Bronchial epithelial cell (primary cell): ENCODE results near the gene EFNB3. TPM values are rescaled to one million over a fixed set of nuclear protein-coding genes. Genes with fewer than 3 reads are reported as not detected.

Experiments
- DNase-seq: peaks from one replicate; pipeline ENCODE4 v3.0.0-alpha.2; 2010; ENCODE audit warnings: low read depth
- FAIRE-seq: peaks from 2 replicates; lab custom pipeline; 2011; peaks lifted over from hg19 to GRCh38; lab: Jason Lieb, UNC
- H3K27me3 ChIP-seq: 2 replicates; pipeline ENCODE4 v1.5.1; 2011; ENCODE audit warnings: low read length; ENCODE audit not compliant: control insufficient read depth, insufficient read depth
- H3K36me3 ChIP-seq: 2 replicates; pipeline ENCODE4 v1.5.1; 2011; ENCODE audit warnings: low read length; ENCODE audit not compliant: control insufficient read depth, insufficient read depth
- H3K4me3 ChIP-seq: 2 replicates; pipeline ENCODE4 v1.5.1; 2011; ENCODE audit warnings: mild to moderate bottlenecking, low read depth, low read length, control low read depth
- total RNA-seq: library from RNA; depleted of rRNA; stranded (reverse); fragments of >200 nt; gene quantifications from 2 replicates; pipeline ENCODE4 v1.2.1, GENCODE V29; 2014
- TF ChIP-seq, protein P1 (sequence below): IDR thresholded peaks from 2 replicates; pipeline ENCODE4 v1.5.1; 2011; ENCODE audit warnings: mild to moderate bottlenecking, moderate library complexity, low read length, control low read depth, inconsistent platforms; ENCODE audit not compliant: insufficient read depth, severe bottlenecking

The EFNB3 gene, protein sequence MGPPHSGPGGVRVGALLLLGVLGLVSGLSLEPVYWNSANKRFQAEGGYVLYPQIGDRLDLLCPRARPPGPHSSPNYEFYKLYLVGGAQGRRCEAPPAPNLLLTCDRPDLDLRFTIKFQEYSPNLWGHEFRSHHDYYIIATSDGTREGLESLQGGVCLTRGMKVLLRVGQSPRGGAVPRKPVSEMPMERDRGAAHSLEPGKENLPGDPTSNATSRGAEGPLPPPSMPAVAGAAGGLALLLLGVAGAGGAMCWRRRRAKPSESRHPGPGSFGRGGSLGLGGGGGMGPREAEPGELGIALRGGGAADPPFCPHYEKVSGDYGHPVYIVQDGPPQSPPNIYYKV
- under 0.01 TPM in 2 replicates for total RNA-seq

DNA sequence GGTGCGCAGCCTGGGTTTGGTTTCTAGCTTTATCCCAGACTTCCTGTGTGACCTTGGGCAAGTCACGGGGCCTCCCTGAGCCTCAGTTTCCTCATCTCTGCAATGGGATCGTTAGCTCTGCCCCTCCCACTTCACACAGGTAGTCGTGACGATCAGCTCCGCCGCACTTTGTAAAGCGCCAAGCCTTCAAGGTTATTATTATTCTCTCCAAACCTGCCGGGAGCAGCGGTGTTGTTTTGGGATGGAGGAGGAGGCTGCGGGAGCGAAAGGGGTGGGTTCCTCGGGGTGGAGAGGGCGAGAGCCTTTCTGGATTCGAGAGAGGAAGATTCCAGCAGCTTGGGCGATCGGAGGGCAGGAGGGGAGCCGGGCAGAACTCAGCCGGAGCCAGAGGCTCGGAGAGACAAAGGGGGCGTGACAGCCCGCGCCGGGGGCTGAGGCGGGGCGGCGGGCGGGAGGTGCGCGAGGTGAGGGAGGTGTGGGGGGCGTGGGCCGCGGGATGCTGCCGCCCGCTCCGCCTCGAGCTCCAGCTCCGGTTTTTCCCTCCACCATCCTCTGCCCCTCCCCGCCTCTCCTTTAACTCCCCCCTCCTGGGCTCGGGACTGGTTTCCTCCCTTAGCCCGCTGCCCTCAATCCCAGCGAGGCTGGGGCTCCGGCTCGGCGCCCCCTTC lies at the start of gene EFNB3:
TSS of gene EFNB3 (plus strand) at position 602 of the 668 bp plus-strand sequence. CDS start 397 bp downstream, outside the sequence.
- Histone ChIP-seq H3K36me3 (peaks cover 7% of the 10 kb centered on the region), H3K27me3 (peaks cover 16% of the 10 kb centered on the region), H3K4me3 (peak within 1 kb of the TSS; percentile 26)
- TF ChIP-seq, protein P1, sequence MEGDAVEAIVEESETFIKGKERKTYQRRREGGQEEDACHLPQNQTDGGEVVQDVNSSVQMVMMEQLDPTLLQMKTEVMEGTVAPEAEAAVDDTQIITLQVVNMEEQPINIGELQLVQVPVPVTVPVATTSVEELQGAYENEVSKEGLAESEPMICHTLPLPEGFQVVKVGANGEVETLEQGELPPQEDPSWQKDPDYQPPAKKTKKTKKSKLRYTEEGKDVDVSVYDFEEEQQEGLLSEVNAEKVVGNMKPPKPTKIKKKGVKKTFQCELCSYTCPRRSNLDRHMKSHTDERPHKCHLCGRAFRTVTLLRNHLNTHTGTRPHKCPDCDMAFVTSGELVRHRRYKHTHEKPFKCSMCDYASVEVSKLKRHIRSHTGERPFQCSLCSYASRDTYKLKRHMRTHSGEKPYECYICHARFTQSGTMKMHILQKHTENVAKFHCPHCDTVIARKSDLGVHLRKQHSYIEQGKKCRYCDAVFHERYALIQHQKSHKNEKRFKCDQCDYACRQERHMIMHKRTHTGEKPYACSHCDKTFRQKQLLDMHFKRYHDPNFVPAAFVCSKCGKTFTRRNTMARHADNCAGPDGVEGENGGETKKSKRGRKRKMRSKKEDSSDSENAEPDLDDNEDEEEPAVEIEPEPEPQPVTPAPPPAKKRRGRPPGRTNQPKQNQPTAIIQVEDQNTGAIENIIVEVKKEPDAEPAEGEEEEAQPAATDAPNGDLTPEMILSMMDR, result no peak
- DNase-seq, result no peak
- FAIRE-seq, result no peak

DNA sequence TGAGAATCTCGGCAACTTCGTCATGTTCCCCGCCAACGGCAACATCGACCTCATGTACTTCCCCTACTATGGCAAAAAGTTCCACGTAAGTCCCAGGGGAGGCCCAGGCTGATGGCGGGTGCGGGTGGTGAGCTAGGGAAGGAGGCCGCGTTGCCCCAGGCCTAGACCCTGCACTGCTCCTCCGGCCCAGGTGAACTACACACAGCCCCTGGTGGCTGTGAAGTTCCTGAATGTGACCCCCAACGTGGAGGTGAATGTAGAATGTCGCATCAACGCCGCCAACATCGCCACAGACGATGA lies 49.5 kb upstream of the EFNB3 start:
- TF ChIP-seq, protein P1, result no peak
- Histone ChIP-seq H3K4me3 (no peak overlapping the region), H3K27me3 (peaks cover 22% of the 10 kb centered on the region), H3K36me3 (no peaks in the 10 kb centered on the region)
- FAIRE-seq (no peak), DNase-seq (no peak)

DNA sequence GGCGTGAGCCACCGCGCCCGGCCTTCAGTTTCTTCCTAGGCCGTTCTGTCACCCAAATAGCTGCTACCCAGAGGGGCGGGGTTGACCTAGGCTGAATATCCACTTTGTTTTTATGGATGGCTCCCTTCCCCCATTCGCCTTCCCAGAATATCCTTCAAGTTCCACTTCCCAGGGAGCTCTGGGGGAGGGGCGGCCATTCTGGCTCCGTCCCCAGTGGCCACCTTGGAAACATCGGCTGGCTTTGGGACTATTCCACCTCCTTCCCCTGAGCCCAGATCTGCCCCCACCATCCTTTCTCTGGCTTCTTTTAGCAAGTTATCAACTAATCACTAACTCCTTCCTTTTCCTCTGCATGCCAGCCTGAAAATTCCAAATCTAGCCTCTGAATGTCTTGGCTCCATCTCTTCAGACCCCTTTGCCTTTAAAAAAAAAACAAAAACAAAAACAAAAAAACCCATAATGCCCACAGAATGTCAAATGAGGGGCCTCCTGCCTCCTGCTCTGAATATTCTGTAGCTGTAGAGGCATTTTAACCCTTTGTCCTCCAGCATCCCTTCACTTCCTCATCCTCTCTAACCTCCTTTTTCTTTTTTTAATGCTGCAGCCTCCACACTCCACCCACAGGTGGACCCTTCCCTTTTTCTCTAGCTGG lies 47.9 kb upstream of the EFNB3 start:
- TF ChIP-seq, protein P1, result no peak
- FAIRE-seq (no peak), DNase-seq (no peak)
- peaks cover 11% of the 10 kb centered on the region for H3K27me3 ChIP-seq
- no peak overlapping the region for H3K4me3 ChIP-seq
- no peaks in the 10 kb centered on the region for H3K36me3 ChIP-seq

DNA sequence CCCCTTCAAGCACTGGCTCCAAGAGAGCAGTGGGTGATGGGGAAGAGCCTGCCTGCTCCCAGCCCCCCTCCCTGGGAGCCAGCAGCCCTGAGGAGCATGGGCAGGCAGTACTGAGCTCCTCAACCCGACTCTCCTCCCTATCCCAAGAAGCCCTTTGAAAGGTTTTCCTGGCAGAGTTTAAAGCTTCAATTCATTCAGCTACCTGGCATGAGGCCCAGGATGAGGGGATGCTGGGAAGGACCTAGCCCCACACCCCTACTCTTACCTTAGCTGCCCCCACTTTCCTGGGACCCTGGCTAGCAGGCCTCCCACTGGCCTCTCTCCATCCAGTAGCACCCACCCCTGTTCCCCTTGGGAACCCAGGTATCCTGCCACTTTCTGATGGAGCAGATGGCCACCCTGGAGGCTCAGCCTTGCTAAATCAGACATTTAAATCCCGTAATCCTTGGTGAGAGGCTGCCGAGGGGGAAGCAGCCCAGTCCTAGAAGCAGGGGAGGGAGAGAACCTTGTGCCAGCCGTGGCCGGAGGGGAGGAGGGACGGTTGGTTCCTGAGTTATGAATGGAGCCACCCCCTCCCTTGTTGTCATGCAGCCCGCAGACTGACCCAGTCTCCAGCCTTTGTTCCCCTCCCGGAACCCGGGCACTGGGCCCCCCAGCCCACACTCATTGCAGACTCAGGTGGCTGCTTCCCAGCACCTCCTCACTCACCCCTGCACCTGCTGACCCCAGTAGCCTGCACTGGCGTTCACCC lies 37.2 kb upstream of the EFNB3 start:
- peaks cover 8% of the 10 kb centered on the region for H3K36me3 ChIP-seq
- H3K27me3 ChIP-seq, result no peaks in the 10 kb centered on the region
- DNase-seq (no peak), FAIRE-seq (no peak)
- H3K4me3 ChIP-seq, result no peak overlapping the region
- TF ChIP-seq, protein P1, result no peak

DNA sequence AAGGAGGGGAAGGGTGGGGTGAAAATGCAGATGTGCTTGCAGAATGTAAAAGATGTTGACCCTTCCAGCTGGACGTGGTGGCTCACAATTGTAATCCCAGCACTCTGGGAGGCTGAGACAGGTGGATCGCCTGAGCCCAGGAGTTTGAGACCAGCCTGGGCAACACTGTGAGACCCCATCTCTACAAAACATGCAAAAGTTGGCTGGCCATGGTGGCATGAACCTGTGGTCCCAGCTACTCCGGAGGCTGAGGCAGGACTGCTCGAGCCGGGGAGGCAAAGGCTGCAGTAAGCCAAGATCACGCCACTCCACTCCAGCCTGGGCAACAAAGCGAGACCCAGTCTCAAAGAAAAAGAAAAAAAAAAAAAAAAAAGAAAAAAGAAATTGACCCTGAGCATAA lies 36.5 kb upstream of the EFNB3 start:
- no peaks in the 10 kb centered on the region for H3K27me3 ChIP-seq
- DNase-seq, result no peak
- FAIRE-seq, result no peak
- TF ChIP-seq, protein P1, result no peak
- peaks cover 9% of the 10 kb centered on the region for H3K36me3 ChIP-seq
- no peak overlapping the region for H3K4me3 ChIP-seq
